DND-41 (cell line): ENCODE data around the gene RIF1.

Experiments used
- ATAC-seq: fragments of 200-7000 bp; cut with Tn5 transposase; 3 replicates; pipeline ENCODE4 v1.9.1; 2021; ENCODE audit warnings: low read depth; ENCODE audit not compliant: insufficient read depth
- DNase-seq: peaks from one replicate; pipeline ENCODE4 v3.0.0-alpha.2; 2020
- H2AFZ ChIP-seq: 2 replicates; pipeline ENCODE4 v1.6.0; 2012; ENCODE audit warnings: low read depth, low read length
- H3K27ac ChIP-seq: 2 replicates; pipeline ENCODE4 v1.5.1; 2012; ENCODE audit warnings: low read length, inconsistent platforms
- H3K27me3 ChIP-seq: fragments of 200-600 bp; sonication (generic); 2 replicates; pipeline ENCODE4 v1.6.0; 2012; ENCODE audit warnings: low read length, mild to moderate bottlenecking, inconsistent platforms; ENCODE audit not compliant: insufficient read depth, poor library complexity
- H3K36me3 ChIP-seq: 2 replicates; pipeline ENCODE4 v1.5.1; 2012; ENCODE audit warnings: low read length, inconsistent platforms; ENCODE audit not compliant: insufficient read depth
- H3K4me1 ChIP-seq: 2 replicates; pipeline ENCODE4 v1.5.1; 2012; ENCODE audit warnings: mild to moderate bottlenecking, low read length; ENCODE audit not compliant: insufficient read depth
- H3K4me2 ChIP-seq: 2 replicates; pipeline ENCODE4 v1.6.0; 2012; ENCODE audit warnings: mild to moderate bottlenecking, moderate library complexity, low read length, inconsistent platforms; ENCODE audit not compliant: insufficient read depth
- H3K4me3 ChIP-seq, 2 experiments: fragments of 200-600 bp in 1 of 2; shearing (Covaris generic) in 1 of 2; 2 replicates each; pipeline ENCODE4 v1.5.1; 2012 to 2016; ENCODE audit warnings: inconsistent platforms in 2 of 2, low read length in 2 of 2, mild to moderate bottlenecking in 2 of 2, low read depth in 1 of 2, moderate library complexity in 1 of 2
- H3K79me2 ChIP-seq: 2 replicates; pipeline ENCODE4 v1.6.0; 2012; ENCODE audit warnings: low read length, inconsistent platforms; ENCODE audit not compliant: insufficient read depth
- H3K9ac ChIP-seq: 2 replicates; pipeline ENCODE4 v1.6.0; 2012; ENCODE audit warnings: low read depth, mild to moderate bottlenecking, inconsistent platforms, low read length, moderate library complexity
- H3K9me3 ChIP-seq: 2 replicates; pipeline ENCODE4 v1.5.1; 2012; ENCODE audit warnings: low read length, moderate library complexity, mild to moderate bottlenecking, inconsistent platforms; ENCODE audit not compliant: insufficient read depth, severe bottlenecking
- H4K20me1 ChIP-seq: 2 replicates; pipeline ENCODE4 v1.6.0; 2012; ENCODE audit warnings: low read length; ENCODE audit not compliant: insufficient read depth
- CTCF ChIP-seq: IDR thresholded peaks from 2 replicates; pipeline ENCODE4 v1.5.1; 2012; ENCODE audit warnings: borderline replicate concordance, low read length, moderate library complexity, mild to moderate bottlenecking; ENCODE audit not compliant: poor library complexity, severe bottlenecking; ENCODE audit errors: extremely low read depth
- EZH2 ChIP-seq: IDR thresholded peaks from 3 replicates; pipeline ENCODE4 v1.6.1; 2012; ENCODE audit warnings: borderline replicate concordance, low read depth, mild to moderate bottlenecking, moderate library complexity, low read length, inconsistent platforms; ENCODE audit not compliant: severe bottlenecking

The RIF1 gene

GRCh38 chr2:151409601-151410484 is at the start of gene RIF1:
Gene RIF1, plus strand, starts transcription at chr2:151409902. Its CDS starts 522 bp downstream, at chr2:151410424.
- peak within 1 kb of the TSS; percentile 91 for H3K27ac ChIP-seq
- peak within 1 kb of the TSS; percentile 98 to 99 for H3K4me3 ChIP-seq
- peak; percentile 89 for DNase-seq
- peak within 1 kb of the TSS; percentile 98 for H2AFZ ChIP-seq
- no peak for TF ChIP-seq EZH2
- peak; percentile 72 for TF ChIP-seq CTCF
- no peaks in the 10 kb centered on the region for H3K27me3 ChIP-seq
- peak within 1 kb of the TSS; percentile 70 for H3K4me2 ChIP-seq
- peaks cover 56% of the 10 kb centered on the region for H3K79me2 ChIP-seq
- H4K20me1 ChIP-seq = peaks cover 28% of the 10 kb centered on the region
- peak; percentile 95 for ATAC-seq
- H3K4me1 ChIP-seq = peaks cover 38% of the 10 kb centered on the region
- H3K36me3 ChIP-seq = peaks cover 37% of the 10 kb centered on the region
- no peaks in the 10 kb centered on the region for H3K9me3 ChIP-seq
- peak within 1 kb of the TSS; percentile 94 for H3K9ac ChIP-seq

GRCh38 chr2:151361674-151362370 is 47.9 kb upstream of the RIF1 start:
- Histone ChIP-seq H3K9ac (no peak overlapping the region), H4K20me1 (no peaks in the 10 kb centered on the region), H3K27me3 (no peaks in the 10 kb centered on the region), H3K4me2 (no peak overlapping the region), H2AFZ (no peak overlapping the region), H3K27ac (no peak overlapping the region), H3K4me3 (no peak overlapping the region), H3K9me3 (no peaks in the 10 kb centered on the region), H3K4me1 (no peaks in the 10 kb centered on the region), H3K36me3 (no peaks in the 10 kb centered on the region), H3K79me2 (no peaks in the 10 kb centered on the region)
- TF ChIP-seq EZH2 (no peak), CTCF (no peak)
- no peak for DNase-seq
- no peak for ATAC-seq

- no peak overlapping the region for H3K4me3 ChIP-seq
Measured at GRCh38 chr2:151363709-151364108, 46.0 kb upstream of the RIF1 start.

More at GRCh38 chr2:151363709-151364108, 46.0 kb upstream of the RIF1 start:
- H3K79me2 ChIP-seq = no peaks in the 10 kb centered on the region
- H3K4me1 ChIP-seq = no peaks in the 10 kb centered on the region
- H3K9me3 ChIP-seq = no peaks in the 10 kb centered on the region
- peak overlapping the region; percentile 38; the same call in 1 of the 2 replicates for H2AFZ ChIP-seq
- DNase-seq = no peak
- H3K27ac ChIP-seq = no peak overlapping the region
- H3K4me2 ChIP-seq = no peak overlapping the region
- no peaks in the 10 kb centered on the region for H3K27me3 ChIP-seq
- H4K20me1 ChIP-seq = no peaks in the 10 kb centered on the region
- no peaks in the 10 kb centered on the region for H3K36me3 ChIP-seq
- TF ChIP-seq EZH2 (no peak), CTCF (no peak)
- no peak for ATAC-seq
- H3K9ac ChIP-seq = no peak overlapping the region
